Esophagus muscularis mucosa (tissue), 4 donors: ENCODE data around the gene METAP1.

ENCODE experiments used
- CTCF ChIP-seq, 3 experiments: fragments of 200-600 bp in 2 of 3; fragments of 450-650 bp in 1 of 3; sonication (generic) in 2 of 3; IDR thresholded peaks; one replicate each; pipeline ENCODE4 v1.5.1; 2017 to 2019; ENCODE audit warnings: antibody characterized with exemption in 3 of 3, mild to moderate bottlenecking in 2 of 3, moderate library complexity in 1 of 3
- EP300 ChIP-seq: sonication (generic); formaldehyde crosslinking; IDR thresholded peaks from one replicate; pipeline ENCODE4 v1.6.1; 2017; ENCODE audit warnings: antibody characterized with exemption
- POLR2A ChIP-seq: fragments of 450-650 bp; IDR thresholded peaks from one replicate; pipeline ENCODE4 v1.6.1; 2017; ENCODE audit warnings: antibody characterized with exemption, moderate library complexity, mild to moderate bottlenecking, low read depth
- POLR2AphosphoS5 ChIP-seq, 2 donors: sonication (generic); formaldehyde crosslinking; IDR thresholded peaks; one replicate each; pipeline ENCODE4 v1.6.1; 2017; ENCODE audit warnings: antibody characterized with exemption in 2 of 2

GRCh38 chr4:98995183-98996055 is at the start of gene METAP1:
- TF ChIP-seq CTCF (IDR thresholded peaks at IDR 0.05) = peak; percentile 55 to 76 (median 65)
- peak; percentile 79 to 84 for TF ChIP-seq POLR2AphosphoS5 (IDR thresholded peaks at IDR 0.05)
- no peak for TF ChIP-seq POLR2A
- TF ChIP-seq EP300 = no peak
